Karpas-422 (cell line): ENCODE measurements around the gene CCDC102B. TPM values are rescaled to one million over a fixed set of nuclear protein-coding genes. Genes with fewer than 3 reads are reported as not detected.
"Not testable (repeated sequence)": the region's sequence is repeated elsewhere in the genome, so short reads cannot be mapped to it uniquely, and the experiment has no call there.

Source experiments
- DNase-seq: peaks from one replicate; pipeline ENCODE4 v3.0.0-alpha.2; 2015
- H2AFZ ChIP-seq: fragments of 200-600 bp; sonication (generic); 2 replicates; pipeline ENCODE4 v1.6.1; 2014; ENCODE audit warnings: antibody characterized with exemption, low read length, mixed read lengths
- H3K27ac ChIP-seq: fragments of 200-600 bp; sonication (generic); 2 replicates; pipeline ENCODE4 v1.5.1; 2014; ENCODE audit warnings: mild to moderate bottlenecking, low read length, moderate library complexity
- H3K27me3 ChIP-seq: fragments of 200-600 bp; sonication (generic); 2 replicates; pipeline ENCODE4 v1.6.1; 2014; ENCODE audit warnings: low read length, mixed read lengths
- H3K36me3 ChIP-seq: fragments of 200-600 bp; sonication (generic); 2 replicates; pipeline ENCODE4 v1.6.1; 2014; ENCODE audit warnings: low read length, mixed read lengths; ENCODE audit not compliant: insufficient read depth
- H3K4me1 ChIP-seq: fragments of 200-600 bp; sonication (generic); 2 replicates; pipeline ENCODE4 v1.6.1; 2014; ENCODE audit warnings: mild to moderate bottlenecking, low read length, mixed read lengths
- H3K4me2 ChIP-seq: fragments of 200-600 bp; sonication (generic); 2 replicates; pipeline ENCODE4 v1.6.1; 2014; ENCODE audit warnings: low read length, low read depth, mild to moderate bottlenecking; ENCODE audit not compliant: poor library complexity, severe bottlenecking
- H3K4me3 ChIP-seq: fragments of 200-600 bp; sonication (generic); 2 replicates; pipeline ENCODE4 v1.5.1; 2014; ENCODE audit warnings: mild to moderate bottlenecking, antibody characterized with exemption, low read length, mixed read lengths
- H3K79me2 ChIP-seq: fragments of 200-600 bp; sonication (generic); 2 replicates; pipeline ENCODE4 v1.6.1; 2014; ENCODE audit warnings: mild to moderate bottlenecking, low read length, mixed read lengths
- H3K9ac ChIP-seq: fragments of 200-600 bp; sonication (generic); 2 replicates; pipeline ENCODE4 v1.6.0; 2014; ENCODE audit warnings: low read length
- H3K9me2 ChIP-seq: fragments of 200-600 bp; sonication (generic), shearing (Covaris generic); replicated peaks from 2 replicates; pipeline ENCODE4 v1.6.0; 2014; ENCODE audit warnings: mild to moderate bottlenecking, low read length, moderate library complexity; ENCODE audit not compliant: insufficient read depth
- H3K9me3 ChIP-seq: fragments of 300-700, 200-600 bp; sonication (generic); 2 replicates; pipeline ENCODE4 v1.6.1; 2014; ENCODE audit warnings: low read length, mixed read lengths
- H4K20me1 ChIP-seq: fragments of 200-600 bp; sonication (generic); 2 replicates; pipeline ENCODE4 v1.6.1; 2014; ENCODE audit warnings: mild to moderate bottlenecking, antibody characterized with exemption, low read length, low read depth; ENCODE audit not compliant: insufficient read depth
- total RNA-seq: library from RNA; depleted of rRNA; stranded (reverse); fragments of >200 nt; shearing (Covaris generic); gene quantifications from 2 replicates; pipeline ENCODE4 v1.2.3, GENCODE V29; 2014; ENCODE audit warnings: low replicate concordance

Gene CCDC102B
- total RNA-seq, 1 experiment from 2014 or later: 10.0 TPM

DNA sequence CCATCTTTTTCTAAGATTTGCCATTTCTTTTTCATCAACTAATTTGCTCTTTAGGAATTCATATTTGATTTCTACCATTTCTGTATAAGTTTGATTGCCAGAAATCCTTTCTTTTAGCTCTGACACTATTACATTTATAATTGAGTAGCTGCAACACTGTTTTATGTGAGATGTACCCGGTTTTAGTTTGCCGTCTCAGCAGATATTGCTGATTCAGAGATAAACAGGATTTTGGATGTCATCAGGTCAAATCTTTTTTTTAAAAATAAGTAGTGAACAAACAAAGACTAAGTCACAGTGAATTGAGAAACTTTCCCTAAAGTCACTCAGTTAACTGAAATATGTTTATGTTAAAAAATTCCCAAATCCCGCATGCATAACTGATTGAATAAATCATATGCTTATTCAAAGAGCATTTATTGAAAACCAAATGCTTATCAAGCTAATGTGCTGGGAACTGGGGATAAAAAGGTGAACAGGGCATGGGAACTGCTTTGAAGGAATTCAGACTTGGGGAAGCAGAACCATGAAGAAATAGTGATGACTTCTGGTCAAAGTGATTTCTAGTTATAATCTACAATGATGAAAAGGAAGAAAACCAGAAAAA lies 19.5 kb upstream of the CCDC102B start:
- Histone ChIP-seq H3K4me2 (no peak overlapping the region), H3K4me3 (no peak overlapping the region), H4K20me1 (no peaks in the 10 kb centered on the region), H3K79me2 (no peaks in the 10 kb centered on the region), H3K9me2 (no peaks in the 10 kb centered on the region), H3K9ac (no peak overlapping the region), H3K9me3 (no peaks in the 10 kb centered on the region), H3K27me3 (no peaks in the 10 kb centered on the region), H3K27ac (no peak overlapping the region), H2AFZ (no peak overlapping the region), H3K36me3 (no peaks in the 10 kb centered on the region), H3K4me1 (no peaks in the 10 kb centered on the region)
- DNase-seq: no peak

DNA sequence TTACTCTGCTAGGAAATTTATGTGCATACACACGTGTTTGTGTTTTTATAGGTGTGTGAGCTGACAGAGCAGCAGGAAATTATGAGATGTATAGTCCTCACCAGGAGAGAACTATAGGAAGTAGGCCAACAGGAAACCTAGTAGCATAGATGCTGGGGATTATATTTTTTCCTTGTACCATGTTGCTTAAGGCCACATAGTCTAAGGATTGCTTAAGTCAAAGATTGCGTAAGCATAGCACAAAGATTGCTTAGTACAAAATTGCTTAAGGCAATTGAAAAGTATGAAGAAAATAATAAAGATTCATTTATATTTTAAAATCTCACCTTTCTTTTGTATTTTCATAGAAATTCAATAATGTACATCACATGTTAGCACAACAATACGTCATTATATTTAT lies 18.7 kb upstream of the CCDC102B start:
- H3K9me3 ChIP-seq: no peaks in the 10 kb centered on the region
- no peak overlapping the region for H3K4me2 ChIP-seq
- no peaks in the 10 kb centered on the region for H3K27me3 ChIP-seq
- no peaks in the 10 kb centered on the region for H3K36me3 ChIP-seq
- no peaks in the 10 kb centered on the region for H3K79me2 ChIP-seq
- H3K4me3 ChIP-seq: no peak overlapping the region
- H4K20me1 ChIP-seq: no peaks in the 10 kb centered on the region
- no peaks in the 10 kb centered on the region for H3K4me1 ChIP-seq
- no peak for DNase-seq
- H2AFZ ChIP-seq: no peak overlapping the region
- H3K9ac ChIP-seq: no peak overlapping the region
- H3K27ac ChIP-seq: no peak overlapping the region
- no peaks in the 10 kb centered on the region for H3K9me2 ChIP-seq

DNA sequence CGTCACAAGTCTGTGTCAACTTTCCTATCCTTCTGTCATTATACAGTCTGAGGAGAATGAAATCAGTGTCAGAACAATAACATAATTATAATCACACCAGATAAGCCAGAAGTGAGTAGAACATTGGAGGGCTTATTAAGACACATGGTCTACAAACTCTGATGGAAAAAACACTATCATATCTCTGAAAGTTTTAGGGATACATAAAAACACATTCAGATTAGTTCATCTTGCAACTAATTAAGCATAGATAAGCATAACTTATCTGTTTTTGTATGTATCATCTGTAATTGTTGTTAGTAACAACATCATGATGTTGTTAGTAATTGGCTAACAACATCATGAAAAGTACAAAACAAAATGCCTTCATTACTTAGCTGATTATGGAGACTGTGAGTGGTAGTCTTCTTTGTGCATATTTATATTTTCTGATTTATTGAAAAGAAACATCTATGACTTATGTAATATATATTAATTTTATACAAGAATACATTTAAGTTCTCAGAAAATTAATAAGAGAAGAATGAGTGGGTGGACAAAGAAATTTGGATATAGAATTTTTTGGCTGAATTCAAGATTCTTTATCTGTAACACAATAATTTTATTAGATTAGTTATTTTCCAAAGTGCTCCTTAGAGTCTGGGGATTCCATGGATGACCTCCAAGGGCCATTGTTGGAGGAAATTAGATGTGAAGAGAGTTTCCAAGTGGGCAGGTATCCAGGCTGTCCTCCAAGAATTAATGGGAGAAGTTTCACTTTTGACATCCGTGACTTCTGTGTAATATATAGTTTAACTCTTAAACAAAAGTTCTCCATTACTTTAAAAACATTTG lies 16.9 kb upstream of the CCDC102B start:
- Histone ChIP-seq H4K20me1 (no peaks in the 10 kb centered on the region), H3K27me3 (no peaks in the 10 kb centered on the region), H3K4me1 (no peaks in the 10 kb centered on the region), H3K36me3 (no peaks in the 10 kb centered on the region), H2AFZ (no peak overlapping the region), H3K4me3 (no peak overlapping the region), H3K27ac (no peak overlapping the region), H3K9me3 (no peaks in the 10 kb centered on the region), H3K79me2 (no peaks in the 10 kb centered on the region), H3K9ac (no peak overlapping the region), H3K9me2 (no peaks in the 10 kb centered on the region), H3K4me2 (no peak overlapping the region)
- DNase-seq: no peak

DNA sequence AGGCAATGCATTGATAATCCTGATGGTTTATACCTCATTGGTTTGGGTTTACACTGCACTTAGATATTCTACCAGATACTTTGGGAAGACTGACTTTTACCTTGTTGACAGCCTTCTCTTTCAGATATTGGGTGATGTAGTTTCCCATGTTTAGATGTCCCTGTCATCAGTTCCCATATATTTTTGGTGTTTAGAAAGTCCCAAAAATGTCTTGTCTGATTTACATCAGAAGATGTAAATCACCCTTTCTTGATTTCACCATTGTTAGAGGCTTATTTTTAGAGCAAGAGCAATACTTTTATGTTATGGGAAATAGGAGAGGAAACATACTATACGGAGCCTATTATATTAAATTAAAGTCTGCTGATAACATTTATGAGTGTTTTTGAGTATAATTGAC lies 14.4 kb upstream of the CCDC102B start:
- no peaks in the 10 kb centered on the region for H3K36me3 ChIP-seq
- no peak overlapping the region for H3K4me2 ChIP-seq
- no peak overlapping the region for H3K27ac ChIP-seq
- H3K9me3 ChIP-seq: no peaks in the 10 kb centered on the region
- H3K79me2 ChIP-seq: no peaks in the 10 kb centered on the region
- H3K9me2 ChIP-seq: no peaks in the 10 kb centered on the region
- H3K27me3 ChIP-seq: no peaks in the 10 kb centered on the region
- no peak overlapping the region for H3K4me3 ChIP-seq
- no peaks in the 10 kb centered on the region for H4K20me1 ChIP-seq
- no peaks in the 10 kb centered on the region for H3K4me1 ChIP-seq
- no peak overlapping the region for H2AFZ ChIP-seq
- H3K9ac ChIP-seq: no peak overlapping the region
- DNase-seq: no peak

DNA sequence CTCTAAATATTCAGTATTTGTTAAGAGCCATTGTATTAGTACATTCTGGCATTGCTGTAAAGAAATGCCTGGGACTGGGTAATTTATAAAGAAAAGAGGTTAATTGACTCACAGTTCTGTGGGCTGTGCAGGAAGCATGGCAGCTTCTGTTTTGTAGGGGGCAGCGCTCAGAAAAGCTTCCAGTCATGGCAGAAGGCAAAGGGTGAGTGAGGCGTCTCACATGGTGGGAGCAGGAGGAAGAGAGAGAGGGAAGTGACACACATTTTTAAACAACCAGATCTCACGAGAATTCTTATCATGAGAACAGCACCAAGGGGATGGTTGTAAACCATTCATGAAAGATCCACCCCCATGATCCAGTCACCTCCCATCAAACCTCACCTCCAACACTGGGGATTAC lies 13.8 kb upstream of the CCDC102B start:
- Histone ChIP-seq H2AFZ (no peak overlapping the region), H3K9me2 (no peaks in the 10 kb centered on the region), H3K79me2 (no peaks in the 10 kb centered on the region), H3K4me2 (no peak overlapping the region), H3K4me3 (no peak overlapping the region), H3K27me3 (no peaks in the 10 kb centered on the region), H3K36me3 (no peaks in the 10 kb centered on the region), H3K4me1 (no peaks in the 10 kb centered on the region), H4K20me1 (no peaks in the 10 kb centered on the region), H3K9ac (no peak overlapping the region), H3K9me3 (no peaks in the 10 kb centered on the region), H3K27ac (no peak overlapping the region)
- no peak for DNase-seq

DNA sequence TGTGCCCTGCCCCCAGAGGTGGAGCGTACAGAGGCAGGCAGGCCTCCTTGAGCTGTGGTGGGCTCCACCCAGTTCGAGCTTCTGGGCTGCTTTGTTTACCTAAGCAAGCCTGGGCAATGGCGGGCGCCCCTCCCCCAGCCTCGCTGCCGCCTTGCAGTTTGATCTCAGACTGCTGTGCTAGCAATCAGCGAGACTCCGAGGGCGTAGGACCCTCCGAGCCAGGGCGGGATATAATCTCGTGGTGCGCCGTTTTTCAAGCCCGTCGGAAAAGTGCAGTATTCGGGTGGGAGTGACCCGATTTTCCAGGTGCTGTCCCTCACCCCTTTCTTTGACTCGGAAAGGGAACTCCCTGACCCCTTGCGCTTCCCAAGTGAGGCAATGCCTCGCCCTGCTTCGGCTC lies 7.6 kb upstream of the CCDC102B start:
- H3K9me3 ChIP-seq, H3K27me3 ChIP-seq, H3K9me2 ChIP-seq, H3K36me3 ChIP-seq, DNase-seq, H3K9ac ChIP-seq, H3K4me1 ChIP-seq, H3K27ac ChIP-seq, H3K4me2 ChIP-seq, H3K4me3 ChIP-seq, H4K20me1 ChIP-seq, H3K79me2 ChIP-seq, H2AFZ ChIP-seq: not testable (repeated sequence)

DNA sequence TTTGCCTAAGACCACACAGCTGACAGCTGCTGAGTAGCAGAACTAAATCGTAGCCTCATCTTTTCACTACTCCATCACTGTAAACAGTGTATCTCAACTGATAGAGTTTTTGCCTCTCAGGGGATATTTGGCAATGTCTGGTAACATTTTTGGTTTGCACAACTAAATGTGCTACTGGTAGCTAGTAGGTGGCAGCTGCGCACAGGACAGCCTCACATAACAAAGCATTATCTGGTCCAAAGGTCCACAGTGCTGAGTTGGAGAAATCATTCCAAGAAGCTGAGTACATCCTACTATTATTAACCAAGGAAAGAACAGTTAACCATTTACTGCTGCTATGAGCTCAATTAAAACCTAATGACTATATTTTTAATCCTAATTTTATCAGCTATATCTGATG lies 6.1 kb upstream of the CCDC102B start:
- H3K4me3 ChIP-seq: no peak overlapping the region

DNA sequence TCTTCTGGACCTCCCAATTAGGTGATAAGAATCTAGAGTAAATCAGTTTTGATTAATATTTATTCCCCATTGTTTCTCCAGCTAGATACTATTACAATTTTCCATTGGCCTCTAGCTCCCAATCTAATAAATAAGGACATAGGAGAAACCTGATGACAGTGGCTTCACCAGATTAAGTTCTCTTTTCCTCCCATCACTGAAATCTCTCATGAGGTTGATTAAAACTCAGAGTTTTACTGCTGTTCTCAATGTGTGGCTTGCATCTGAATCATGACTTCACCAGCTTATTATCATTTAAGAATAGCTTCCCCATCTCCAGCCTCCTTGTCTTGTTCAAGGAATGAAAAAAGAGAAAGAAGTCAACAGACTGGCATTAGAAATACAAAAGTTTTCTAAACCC lies 3.9 kb upstream of the CCDC102B start:
- H3K79me2 ChIP-seq: no peaks in the 10 kb centered on the region
- H3K9ac ChIP-seq: no peak overlapping the region
- H3K36me3 ChIP-seq: no peaks in the 10 kb centered on the region
- no peaks in the 10 kb centered on the region; the same call in 1 of the 2 replicates for H3K9me2 ChIP-seq
- no peak overlapping the region for H3K27ac ChIP-seq
- no peaks in the 10 kb centered on the region for H3K9me3 ChIP-seq
- H3K4me1 ChIP-seq: no peaks in the 10 kb centered on the region
- DNase-seq: no peak
- no peak overlapping the region for H3K4me2 ChIP-seq
- H3K4me3 ChIP-seq: no peak overlapping the region
- no peaks in the 10 kb centered on the region for H4K20me1 ChIP-seq
- no peak overlapping the region for H2AFZ ChIP-seq
- no peaks in the 10 kb centered on the region for H3K27me3 ChIP-seq

More for the DNA sequence above, 6.1 kb upstream of the CCDC102B start:
- Histone ChIP-seq H3K9ac (no peak overlapping the region), H3K9me3 (no peaks in the 10 kb centered on the region), H3K36me3 (no peaks in the 10 kb centered on the region), H4K20me1 (no peaks in the 10 kb centered on the region), H2AFZ (no peak overlapping the region), H3K9me2 (no peaks in the 10 kb centered on the region; the same call in 1 of the 2 replicates), H3K79me2 (no peaks in the 10 kb centered on the region), H3K27ac (no peak overlapping the region), H3K4me2 (no peak overlapping the region), H3K4me1 (no peaks in the 10 kb centered on the region), H3K27me3 (no peaks in the 10 kb centered on the region)
- no peak for DNase-seq
